B cell (primary cell): Measurements from ENCODE around the gene RPP14. TPM values are rescaled to one million over a fixed set of nuclear protein-coding genes. Genes with fewer than 3 reads are reported as not detected.

ENCODE experiments used
- ATAC-seq: fragments of 200-7000 bp; cut with Tn5 transposase; one replicate; pipeline ENCODE4 v1.10.0; 2021; ENCODE audit warnings: low read depth, mild to moderate bottlenecking, moderate number of reproducible peaks, moderate library complexity
- CTCF ChIA-PET: fragments of 350-600 bp; sonication (Branson Sonifier 250); formaldehyde crosslinking; loops from one replicate; lab custom pipeline; 2021; ENCODE audit warnings: antibody characterized with exemption, inconsistent platforms; lab: Charles Lee
- POLR2A ChIA-PET: fragments of 350-600 bp; sonication (Branson Sonifier 250); formaldehyde crosslinking; loops from one replicate; lab custom pipeline; 2021; ENCODE audit warnings: antibody characterized with exemption; lab: Charles Lee
- DNase-seq: peaks from one replicate; pipeline ENCODE4 v3.0.0; 2013
- H2AFZ ChIP-seq: 2 replicates; pipeline ENCODE4 v1.6.1; 2012; ENCODE audit warnings: mild to moderate bottlenecking, low read depth, low read length; ENCODE audit not compliant: insufficient read depth, poor library complexity, severe bottlenecking
- H3K27ac ChIP-seq, 2 donors: 1 replicate in 1 of 2; 2 replicates in 1 of 2; pipeline ENCODE4 v1.5.1; 2012 to 2013; ENCODE audit warnings: low read length in 2 of 2, mild to moderate bottlenecking in 2 of 2, moderate library complexity in 1 of 2
- H3K27me3 ChIP-seq, 4 experiments: fragments of 200-600 bp in 1 of 4; sonication (generic) in 1 of 4; replicated peaks in 1 of 4; 1 replicate in 2 of 4; 2 replicates in 2 of 4; pipeline versions ENCODE4 v1.6.1 to v1.7.0; 2013 to 2016; ENCODE audit warnings: low read length in 3 of 4, mild to moderate bottlenecking in 2 of 4, mixed read lengths in 1 of 4, moderate library complexity in 1 of 4; ENCODE audit not compliant: insufficient read depth in 4 of 4, control insufficient read depth in 3 of 4; ENCODE audit errors: control extremely low read depth in 1 of 4
- H3K36me3 ChIP-seq, 2 experiments: replicated peaks in 1 of 2; 1 replicate in 1 of 2; 2 replicates in 1 of 2; pipeline versions ENCODE4 v1.6.1 to v1.7.1; 2013; ENCODE audit warnings: low read length in 1 of 2; ENCODE audit not compliant: insufficient read depth in 2 of 2, control insufficient read depth in 1 of 2; ENCODE audit errors: control extremely low read depth in 1 of 2, extremely low read depth in 1 of 2
- H3K4me1 ChIP-seq, 2 donors: fragments of 200-600 bp in 1 of 2; sonication (generic) in 1 of 2; 1 replicate in 1 of 2; 2 replicates in 1 of 2; pipeline versions ENCODE4 v1.5.1 to v1.6.1; 2013 to 2017; ENCODE audit warnings: low read length in 2 of 2; ENCODE audit not compliant: control insufficient read depth in 2 of 2, insufficient read depth in 2 of 2
- H3K4me2 ChIP-seq: replicated peaks from 2 replicates; pipeline ENCODE3; 2012; ENCODE audit warnings: mild to moderate bottlenecking, low read depth, low read length; ENCODE audit not compliant: poor library complexity, severe bottlenecking
- H3K4me3 ChIP-seq, 5 experiments: fragments of 200-600 bp in 1 of 5; sonication (generic) in 1 of 5; 1 replicate in 3 of 5; 2 replicates in 2 of 5; pipeline versions ENCODE4 v1.5.1 to v1.7.0; 2011 to 2016; ENCODE audit warnings: low read length in 4 of 5, mild to moderate bottlenecking in 4 of 5, low read depth in 2 of 5, control low read depth in 1 of 5, moderate library complexity in 1 of 5; ENCODE audit not compliant: insufficient read depth in 1 of 5; ENCODE audit errors: control extremely low read depth in 1 of 5, extremely low read depth in 1 of 5
- H3K79me2 ChIP-seq: fragments of 200-600 bp; sonication (generic); one replicate; pipeline ENCODE4 v1.6.0; 2016; ENCODE audit warnings: low read length; ENCODE audit not compliant: control insufficient read depth, insufficient read depth
- H3K9ac ChIP-seq: fragments of 200-600 bp; sonication (generic); 2 replicates; pipeline ENCODE4 v1.6.1; 2017; ENCODE audit warnings: mild to moderate bottlenecking, low read length, moderate library complexity
- H3K9me3 ChIP-seq, 3 donors: one replicate each; pipeline versions ENCODE4 v1.6.1 to v1.7.1; 2013; ENCODE audit warnings: low read length in 2 of 3; ENCODE audit not compliant: control insufficient read depth in 2 of 3, insufficient read depth in 1 of 3; ENCODE audit errors: control extremely low read depth in 1 of 3
- H4K20me1 ChIP-seq: 2 replicates; pipeline ENCODE4 v1.6.0; 2012; ENCODE audit warnings: mild to moderate bottlenecking, low read length; ENCODE audit not compliant: insufficient read depth, control insufficient read depth, poor library complexity, severe bottlenecking
- H3K27ac Mint-ChIP-seq: one replicate; pipeline ENCODE4 v1.8.0; 2021; ENCODE audit warnings: mixed read lengths
- H3K27me3 Mint-ChIP-seq: one replicate; pipeline ENCODE4 v1.8.0; 2021; ENCODE audit warnings: mixed read lengths
- H3K4me1 Mint-ChIP-seq: one replicate; pipeline ENCODE4 v1.8.0; 2021; ENCODE audit warnings: mixed read lengths
- H3K4me3 Mint-ChIP-seq: one replicate; pipeline ENCODE4 v1.8.0; 2021; ENCODE audit warnings: mixed read lengths
- H3K9me3 Mint-ChIP-seq: one replicate; pipeline ENCODE4 v1.8.0; 2022; ENCODE audit warnings: mixed read lengths; ENCODE audit not compliant: insufficient read depth
- CTCF ChIP-seq: fragments of 200-600 bp; IDR thresholded peaks from one replicate; pipeline ENCODE4 v1.8.0; 2022; ENCODE audit warnings: antibody characterized with exemption, mild to moderate bottlenecking
- EZH2 ChIP-seq: IDR thresholded peaks from 2 replicates; pipeline ENCODE4 v1.6.1; 2012; ENCODE audit warnings: borderline replicate concordance, low read depth, mild to moderate bottlenecking, moderate library complexity, low read length; ENCODE audit not compliant: insufficient read depth, poor library complexity, severe bottlenecking
- WGBS: methylation state at CpG from one replicate; pipeline ENCODE4 v1.1.5; 2013; ENCODE audit warnings: missing lambda C conversion rate; ENCODE audit not compliant: insufficient coverage; 5-methylcytosine and 5-hydroxymethylcytosine counted together
- intact Hi-C: fragments of 100-400 bp; cut with micrococcal nuclease; formaldehyde crosslinking; loops from one replicate; pipeline ENCODE4 v1.10.0; 2022
- polyA plus RNA-seq: library from polyadenylated mRNA; depleted of rRNA; stranded (reverse); fragments of >200 nt; gene quantifications from 2 replicates; pipeline ENCODE4 v1.2.3, GENCODE V29; 2012
- total RNA-seq, 2 donors: library from RNA; stranded (reverse); fragments of 120-200 nt in 1 of 2; gene quantifications; 1 replicate in 1 of 2; 2 replicates in 1 of 2; pipeline versions ENCODE4 v1.2.3 to v1.2.4, GENCODE V29; 2013 to 2022

Gene RPP14
- total and polyA plus RNA-seq, 2 donors (not counting 1 experiment from before 2014, with no cell fraction given) = 4.7 to 17.9 TPM

GRCh38 chr3:58357402-58357801 lies 51.4 kb downstream of the RPP14 start:
- H3K4me2 ChIP-seq = peak overlapping the region; percentile 80
- H3K36me3 ChIP-seq = peaks cover 0 to 7% of the 10 kb centered on the region in 2 experiments
- Mint-ChIP-seq H3K27ac (peak overlapping the region; percentile 100), H3K4me3 (peak overlapping the region; percentile 80), H3K4me1 (peaks cover 70% of the 10 kb centered on the region), H3K9me3 (no peaks in the 10 kb centered on the region), H3K27me3 (no peaks in the 10 kb centered on the region)
- peaks cover 100% of the 10 kb centered on the region for H3K79me2 ChIP-seq
- ATAC-seq (no peak), DNase-seq (no peak)
- no peak overlapping the region for H3K9ac ChIP-seq
- POLR2A ChIA-PET = interaction anchor here (0.8 to 9.1 kb wide), 2 partner anchors 20 to 32 kb away, joined by 3 to 182 read pairs; partner anchors contain the start of gene PXK
- H2AFZ ChIP-seq = peak overlapping the region; percentile 11
- H3K27me3 ChIP-seq = no peaks in the 10 kb centered on the region
- H3K27ac ChIP-seq = peak overlapping the region; percentile 94 to 97
- peaks cover 66 to 74% of the 10 kb centered on the region in 2 donors for H3K4me1 ChIP-seq
- H3K9me3 ChIP-seq = no peaks in the 10 kb centered on the region
- CTCF ChIA-PET = interaction anchor here (0.6 to 15.0 kb wide), 5 partner anchors 9 to 105 kb away, joined by 3 to 349 read pairs (median 4); partner anchors contain the start of genes HTD2, PXK and RPP14
- TF ChIP-seq CTCF = no peak
- TF ChIP-seq EZH2 = no peak
- WGBS = no CpG with 5 or more reads among the region's 3 CpGs
- intact Hi-C loops = loop anchor here (5.0 kb wide), 2 partner anchors 35 to 45 kb away; no protein-coding TSS in a partner anchor
- no peak overlapping the region for H3K4me3 ChIP-seq
- H4K20me1 ChIP-seq = peaks cover 9% of the 10 kb centered on the region

GRCh38 chr3:58358092-58358491 lies 52.0 kb downstream of the RPP14 start:
- no peaks in the 10 kb centered on the region for H3K9me3 ChIP-seq
- H3K4me1 Mint-ChIP-seq = peaks cover 68% of the 10 kb centered on the region

More at GRCh38 chr3:58358092-58358491, 52.0 kb downstream of the RPP14 start:
- CTCF ChIA-PET = interaction anchor here (0.7 kb wide), 1 partner anchor 9 kb away, joined by 4 read pairs; no protein-coding TSS in a partner anchor
- peaks cover 100% of the 10 kb centered on the region for H3K79me2 ChIP-seq
- H3K4me3 ChIP-seq = no peak overlapping the region
- POLR2A ChIA-PET = no interaction called here
- H3K9me3 Mint-ChIP-seq = no peaks in the 10 kb centered on the region
- H3K27me3 ChIP-seq = no peaks in the 10 kb centered on the region
- intact Hi-C loops = loop anchor here (5.0 kb wide), 2 partner anchors 36 to 44 kb away; no protein-coding TSS in a partner anchor
- H3K9ac ChIP-seq = no peak overlapping the region
- peak overlapping the region; percentile 100 for H3K27ac Mint-ChIP-seq
- peak overlapping the region; percentile 7 to 97 for H3K27ac ChIP-seq
- no peak for DNase-seq
- H3K4me3 Mint-ChIP-seq = peak overlapping the region; percentile 27
- H3K4me2 ChIP-seq = peak overlapping the region; percentile 80
- no peak for ATAC-seq
- H3K36me3 ChIP-seq = peaks cover 0 to 8% of the 10 kb centered on the region in 2 experiments
- H3K4me1 ChIP-seq = peaks cover 62 to 69% of the 10 kb centered on the region in 2 donors
- no peak overlapping the region for H2AFZ ChIP-seq
- TF ChIP-seq CTCF = no peak
- TF ChIP-seq EZH2 = no peak
- H3K27me3 Mint-ChIP-seq = no peaks in the 10 kb centered on the region
- WGBS = 83% methylated on average over 2 of the region's 3 CpGs
- peaks cover 9% of the 10 kb centered on the region for H4K20me1 ChIP-seq
